Kidney (tissue), 14 donors: Measurements from ENCODE around the gene FGD3. TPM values are rescaled to one million over a fixed set of nuclear protein-coding genes. Genes with fewer than 3 reads are reported as not detected.
A peak's percentile ranks its signal among the peaks of the same experiment; 100 is the strongest.

Experiments
- DNase-seq, 5 donors: peaks; one replicate each; pipeline ENCODE4 v3.0.0-alpha.2; 2013 to 2020
- FAIRE-seq: peaks from 2 replicates; lab custom pipeline; 2012; peaks lifted over from hg19 to GRCh38; lab: Jason Lieb, UNC
- H3K27ac ChIP-seq, 2 donors: one replicate each; pipeline ENCODE4 v1.7.0; 2013; ENCODE audit warnings: low read depth in 2 of 2, low read length in 2 of 2, inconsistent platforms in 1 of 2
- H3K27me3 ChIP-seq: one replicate; pipeline ENCODE4 v1.7.1; 2013; ENCODE audit warnings: low read length, inconsistent platforms; ENCODE audit not compliant: control insufficient read depth, insufficient read depth
- H3K36me3 ChIP-seq, 3 donors: one replicate each; pipeline versions ENCODE4 v1.7.0 to v1.7.1; 2013; ENCODE audit warnings: low read length in 3 of 3, control low read depth in 1 of 3, inconsistent platforms in 1 of 3; ENCODE audit not compliant: insufficient read depth in 3 of 3, control insufficient read depth in 2 of 3
- H3K4me1 ChIP-seq, 3 donors: one replicate each; pipeline versions ENCODE4 v1.7.0 to v1.7.1; 2013; ENCODE audit warnings: low read length in 3 of 3, inconsistent platforms in 1 of 3, low read depth in 1 of 3; ENCODE audit not compliant: control insufficient read depth in 2 of 3, insufficient read depth in 2 of 3
- H3K4me3 ChIP-seq, 3 donors: one replicate each; pipeline versions ENCODE4 v1.7.0 to v1.8.1; 2013; ENCODE audit warnings: low read length in 3 of 3, control low read depth in 1 of 3, inconsistent platforms in 1 of 3
- H3K9ac ChIP-seq, 3 donors: one replicate each; pipeline versions ENCODE4 v1.7.0 to v1.7.1; 2013; ENCODE audit warnings: low read length in 3 of 3, control low read depth in 1 of 3, inconsistent platforms in 1 of 3
- H3K9me3 ChIP-seq, 3 donors: one replicate each; pipeline versions ENCODE4 v1.7.0 to v1.7.1; 2013; ENCODE audit warnings: low read length in 3 of 3, control low read depth in 1 of 3, inconsistent platforms in 1 of 3; ENCODE audit not compliant: control insufficient read depth in 2 of 3, insufficient read depth in 1 of 3
- CTCF ChIP-seq: IDR thresholded peaks from 3 replicates; pipeline ENCODE4 v1.5.1; 2012; ENCODE audit warnings: mild to moderate bottlenecking, moderate library complexity, borderline replicate concordance; ENCODE audit not compliant: insufficient read depth; ENCODE audit errors: extremely low read depth
- intact Hi-C: fragments of 100-400 bp; cut with DNase I; formaldehyde crosslinking; loops from one replicate; pipeline ENCODE4 v1.11.1; 2022
- polyA plus RNA-seq: library from polyadenylated mRNA; stranded (reverse); fragments of 350-450 nt; fragmentation: Illumina TruSeq; extraction: RNeasy Lipid Tissue Mini Kit (QIAGEN cat#74804); gene quantifications from one replicate; pipeline ENCODE4 v1.2.3, GENCODE V29; 2014; ENCODE audit warnings: low read depth, low replicate concordance; ENCODE audit not compliant: insufficient read depth
- total RNA-seq: library from RNA; stranded (reverse); fragmentation: NEBNext Ultra II Directional; extraction: Animal tissue kit (Norgen Biotek cat#: 25700); gene quantifications from one replicate; pipeline ENCODE4 v1.2.1, GENCODE V29; 2021
- donor health status: control.
- donor health status: control.
- donor health status: control.
- donor health status: control.
- donor health status: control.
- donor health status: DM: yes; HTN: yes; CAD: no.
- donor health status: Normal renal cell carcinoma (clear cell type).

Gene FGD3
- total and polyA plus RNA-seq, 2 donors from 2014 or later, result 7.4 to 12.1 TPM

- Histone ChIP-seq H3K4me1 (peaks cover 0 to 4% (median 0%) of the 10 kb centered on the region in 3 donors), H3K4me3 (no peak overlapping the region), H3K36me3 (no peaks in the 10 kb centered on the region), H3K27ac (no peak overlapping the region), H3K9me3 (no peaks in the 10 kb centered on the region), H3K9ac (no peak overlapping the region), H3K27me3 (no peaks in the 10 kb centered on the region)
- FAIRE-seq, result no peak
- intact Hi-C loops, result no loop called here
- DNase-seq, result no peak
- TF ChIP-seq CTCF, result no peak
Measured at GRCh38 chr9:93002700-93003099, 55.4 kb downstream of the FGD3 start.

GRCh38 chr9:93003552-93004407, 56.5 kb downstream of the FGD3 start:
- no peaks in the 10 kb centered on the region for H3K9me3 ChIP-seq
- DNase-seq, result peak; percentile 70 to 79 (median 75)
- TF ChIP-seq CTCF, result peak; percentile 78
- peak overlapping the region in 2 of 3 donors; percentile 19 to 57 for H3K4me3 ChIP-seq
- no peak overlapping the region for H3K27ac ChIP-seq
- intact Hi-C loops, result no loop called here
- H3K27me3 ChIP-seq, result no peaks in the 10 kb centered on the region
- H3K9ac ChIP-seq, result peak overlapping the region in 1 of 3 donors; percentile 46
- H3K4me1 ChIP-seq, result peaks cover 0 to 4% (median 0%) of the 10 kb centered on the region in 3 donors
- no peak for FAIRE-seq
- H3K36me3 ChIP-seq, result no peaks in the 10 kb centered on the region

GRCh38 chr9:93004561-93004960, 57.2 kb downstream of the FGD3 start:
- H3K27ac ChIP-seq, result no peak overlapping the region
- DNase-seq (no peak), FAIRE-seq (no peak)
- H3K36me3 ChIP-seq, result no peaks in the 10 kb centered on the region
- no peak overlapping the region for H3K4me3 ChIP-seq
- H3K9me3 ChIP-seq, result no peaks in the 10 kb centered on the region
- intact Hi-C loops, result no loop called here
- H3K9ac ChIP-seq, result peak overlapping the region in 1 of 3 donors; percentile 46
- no peaks in the 10 kb centered on the region for H3K27me3 ChIP-seq
- peaks cover 0 to 4% (median 0%) of the 10 kb centered on the region in 3 donors for H3K4me1 ChIP-seq
- no peak for TF ChIP-seq CTCF
